LNCAP (cell line): ENCODE data around the gene PDE4D.

ENCODE experiments used
- CTCF ChIP-seq: fragments of 450-650 bp; IDR thresholded peaks from 2 replicates; pipeline ENCODE4 v1.5.1; 2017; ENCODE audit warnings: mild to moderate bottlenecking

Gene PDE4D

GRCh38 chr5:59893429-59894227, at the start of gene PDE4D:
Gene PDE4D (minus strand): TSS chr5:59893726.
- no peak; the same call in 1 of the 2 replicates for TF ChIP-seq CTCF

DNA sequence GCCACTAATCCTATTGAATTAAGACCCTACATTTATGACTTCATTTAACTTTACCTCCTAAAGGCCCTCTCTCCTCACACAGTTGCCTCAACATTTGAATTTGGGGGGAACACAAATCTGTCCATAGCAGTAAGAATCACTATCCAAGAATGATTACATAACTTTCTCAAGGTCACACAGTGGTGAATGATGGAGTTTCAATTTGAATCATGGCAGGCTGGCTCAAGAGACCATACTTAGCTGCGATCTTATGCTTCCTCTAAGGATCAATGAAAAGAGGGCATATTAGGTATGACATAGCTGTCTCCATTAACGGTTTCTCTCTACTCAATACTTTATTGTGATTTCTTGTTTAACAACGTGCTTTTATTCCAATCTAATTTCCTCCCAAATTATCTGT, 44.1 kb upstream of the PDE4D start:
- no peak for TF ChIP-seq CTCF

GRCh38 chr5:59923465-59923864, 29.9 kb upstream of the PDE4D start:
- no peak for TF ChIP-seq CTCF

DNA sequence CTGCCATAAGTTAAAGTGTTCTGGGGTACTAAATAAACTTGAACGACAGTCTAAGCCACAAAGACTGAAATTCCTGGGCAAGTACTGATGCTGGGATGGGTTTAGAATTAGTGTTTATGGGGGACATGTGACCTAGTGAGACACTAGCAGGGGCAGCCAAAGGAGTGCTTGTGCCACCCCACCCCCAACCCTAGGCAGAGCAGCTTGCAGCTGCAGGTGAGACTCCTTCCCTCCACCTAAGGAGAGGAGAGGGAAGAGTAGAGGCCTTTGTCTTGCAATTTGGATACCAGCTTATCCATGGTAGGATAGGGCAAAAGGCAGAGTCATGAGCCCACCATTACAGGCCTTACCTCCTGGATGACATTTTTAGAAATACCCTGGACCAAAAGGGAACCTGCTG, 28.7 kb upstream of the PDE4D start:
- TF ChIP-seq CTCF, result no peak

DNA sequence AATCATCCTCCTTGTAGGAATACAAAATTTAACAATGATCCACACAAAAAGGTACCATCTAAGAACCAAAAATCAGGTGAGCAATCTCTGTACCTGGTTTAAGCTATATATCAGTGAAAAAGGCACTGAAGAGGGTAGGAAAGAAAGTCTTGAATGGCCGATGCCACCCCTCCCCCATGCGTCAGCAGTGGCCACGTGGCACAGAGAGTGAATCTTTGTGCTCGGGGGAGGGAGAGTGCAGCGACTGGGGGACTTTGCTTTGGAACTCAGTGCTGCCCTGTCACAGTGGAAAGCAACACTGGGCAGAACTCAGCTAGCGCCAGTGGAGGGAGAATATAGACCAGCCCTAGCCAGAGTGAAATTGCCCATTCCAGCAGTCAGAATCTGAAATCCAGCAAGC, 28.3 kb upstream of the PDE4D start:
- TF ChIP-seq CTCF, result no peak

DNA sequence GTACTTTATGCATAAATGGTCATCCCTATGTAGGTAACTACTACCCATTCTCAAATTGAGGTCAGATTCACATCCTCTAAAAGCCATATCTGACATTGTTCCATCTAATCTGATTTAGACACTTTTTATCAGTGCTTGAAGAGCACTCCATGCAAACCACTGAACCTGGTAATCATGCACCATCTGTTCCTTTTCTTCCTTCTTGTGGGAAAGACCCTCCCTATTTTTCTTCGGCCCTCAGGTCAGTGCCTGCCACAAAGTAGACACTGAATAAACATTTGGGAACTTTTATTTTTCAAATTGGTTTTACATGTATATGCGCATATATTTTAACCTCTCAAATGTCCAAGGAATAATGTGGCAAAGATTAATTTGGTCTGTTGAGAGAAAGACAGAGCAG, 26.0 kb upstream of the PDE4D start:
- no peak for TF ChIP-seq CTCF

DNA sequence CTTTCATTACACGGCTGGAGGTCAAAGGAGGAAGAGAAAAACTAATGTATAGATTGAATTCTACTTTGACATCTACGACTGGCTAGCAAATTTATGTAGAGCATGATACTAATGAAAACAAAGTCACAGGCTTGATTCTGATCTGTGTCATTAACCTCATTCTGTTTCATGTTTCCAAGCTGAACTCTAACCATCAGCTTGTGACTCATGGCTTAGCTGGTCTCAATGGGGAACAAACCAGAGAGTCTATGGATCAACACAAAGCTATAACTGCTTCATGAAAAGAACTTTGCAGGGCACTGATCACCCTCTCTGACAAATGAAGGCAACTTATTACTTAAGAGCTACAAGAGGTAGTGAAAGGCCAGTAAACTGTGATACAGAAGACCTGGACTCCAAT, 23.6 kb upstream of the PDE4D start:
- no peak for TF ChIP-seq CTCF

- TF ChIP-seq CTCF, result no peak
Measured at GRCh38 chr5:59905188-59905587, 11.7 kb upstream of the PDE4D start.
